ENCODE results near the gene KAT14.

Gene KAT14

DNA sequence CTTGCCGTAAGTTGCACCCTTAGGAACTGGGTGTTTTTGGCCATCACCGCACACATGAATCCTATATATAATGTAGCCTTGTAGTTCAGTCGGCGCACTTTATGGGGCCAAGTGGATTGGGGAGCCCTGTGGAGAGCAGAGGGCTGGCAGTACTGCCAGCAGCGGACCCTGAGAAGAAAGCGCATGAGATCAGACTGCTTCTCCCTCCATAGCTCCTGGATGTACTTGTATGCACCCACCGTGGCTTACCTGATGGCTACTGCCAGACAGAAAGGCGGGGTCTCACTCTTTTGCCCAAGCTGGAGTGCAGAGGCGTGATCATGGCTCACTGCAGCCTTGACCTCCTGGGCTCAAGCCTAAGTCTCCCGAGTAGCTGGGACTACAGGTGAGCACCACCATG, 47.2 kb upstream of the KAT14 start:
- TF ChIP-seq EZH2 (IDR thresholded peaks at IDR 0.05; ENCODE audit: borderline replicate concordance, low read depth, low read length, severe bottlenecking) (no peak), CTCF (IDR thresholded peaks at IDR 0.05; ENCODE audit: borderline replicate concordance, extremely low read depth, low read length, poor library complexity, severe bottlenecking) (no peak)
- Histone ChIP-seq H3K4me1 (ENCODE audit: insufficient read depth, low read length) (no peaks in the 10 kb centered on the region), H3K27me3 (ENCODE audit: insufficient read depth, low read length, poor library complexity) (peaks cover 23% of the 10 kb centered on the region), H3K4me2 (ENCODE audit: insufficient read depth, low read length) (no peak overlapping the region), H4K20me1 (ENCODE audit: insufficient read depth, low read length) (0 out of 2 replicates have a peak, but pooled peaks cover 3% of the 10 kb centered on the region), H3K9ac (ENCODE audit: low read depth, low read length) (no peak overlapping the region), H3K4me3 (ENCODE audit: low read depth in 1 of 2, low read length in 2 of 2) (no peak overlapping the region), H3K27ac (ENCODE audit: low read length) (no peak overlapping the region), H3K9me3 (ENCODE audit: insufficient read depth, low read length, severe bottlenecking) (no peaks in the 10 kb centered on the region), H3K79me2 (ENCODE audit: insufficient read depth, low read length) (no peaks in the 10 kb centered on the region), H3K36me3 (ENCODE audit: insufficient read depth, low read length) (no peaks in the 10 kb centered on the region), H2AFZ (ENCODE audit: low read depth, low read length) (no peak overlapping the region)
- ATAC-seq (ENCODE audit: insufficient read depth, low read depth) (no peak), DNase-seq (no peak)

- Histone ChIP-seq H3K36me3 (ENCODE audit: insufficient read depth, low read length) (no peaks in the 10 kb centered on the region), H2AFZ (ENCODE audit: low read depth, low read length) (no peak overlapping the region), H3K9me3 (ENCODE audit: insufficient read depth, low read length, severe bottlenecking) (no peaks in the 10 kb centered on the region), H3K4me2 (ENCODE audit: insufficient read depth, low read length) (no peak overlapping the region), H3K4me3 (ENCODE audit: low read depth in 1 of 2, low read length in 2 of 2) (no peak overlapping the region), H3K4me1 (ENCODE audit: insufficient read depth, low read length) (no peaks in the 10 kb centered on the region), H3K27me3 (ENCODE audit: insufficient read depth, low read length, poor library complexity) (peaks cover 27% of the 10 kb centered on the region), H3K27ac (ENCODE audit: low read length) (no peak overlapping the region), H3K9ac (ENCODE audit: low read depth, low read length) (no peak overlapping the region), H3K79me2 (ENCODE audit: insufficient read depth, low read length) (no peaks in the 10 kb centered on the region), H4K20me1 (ENCODE audit: insufficient read depth, low read length) (0 out of 2 replicates have a peak, but pooled peaks cover 3% of the 10 kb centered on the region)
- ATAC-seq (ENCODE audit: insufficient read depth, low read depth): no peak
- TF ChIP-seq CTCF (IDR thresholded peaks at IDR 0.05; ENCODE audit: borderline replicate concordance, extremely low read depth, low read length, poor library complexity, severe bottlenecking) (no peak), EZH2 (IDR thresholded peaks at IDR 0.05; ENCODE audit: borderline replicate concordance, low read depth, low read length, severe bottlenecking) (no peak)
- DNase-seq: no peak
Observed at GRCh38 chr20:18091623-18092022, 46.0 kb upstream of the KAT14 start.

DNA sequence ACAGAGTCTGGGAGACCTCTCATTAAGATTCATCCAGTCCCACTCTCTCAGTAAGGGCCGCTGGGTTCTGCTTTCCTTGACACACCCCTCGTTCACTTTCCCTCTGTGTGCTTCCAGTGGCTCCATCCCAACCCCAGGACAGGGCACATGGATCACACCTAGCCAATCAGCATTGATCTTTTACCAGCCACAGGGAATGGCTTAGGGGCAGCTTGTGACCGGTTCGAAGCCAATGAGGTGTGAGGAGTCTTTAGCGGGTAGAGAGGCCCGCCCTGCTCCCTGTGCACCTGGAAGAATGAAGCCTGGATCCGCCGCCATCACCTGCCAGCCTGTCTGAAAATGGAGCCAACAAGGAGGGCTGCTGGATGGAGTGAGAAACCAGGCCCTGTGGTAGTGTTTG, 44.8 kb upstream of the KAT14 start:
- H3K4me1 ChIP-seq (ENCODE audit: insufficient read depth, low read length): no peaks in the 10 kb centered on the region
- H3K79me2 ChIP-seq (ENCODE audit: insufficient read depth, low read length): no peaks in the 10 kb centered on the region
- DNase-seq: no peak
- H4K20me1 ChIP-seq (ENCODE audit: insufficient read depth, low read length): no peaks in the 10 kb centered on the region
- no peaks in the 10 kb centered on the region for H3K36me3 ChIP-seq (ENCODE audit: insufficient read depth, low read length)
- no peak overlapping the region for H3K9ac ChIP-seq (ENCODE audit: low read depth, low read length)
- H3K27ac ChIP-seq (ENCODE audit: low read length): no peak overlapping the region
- H3K9me3 ChIP-seq (ENCODE audit: insufficient read depth, low read length, severe bottlenecking): no peaks in the 10 kb centered on the region
- no peak for TF ChIP-seq EZH2 (IDR thresholded peaks at IDR 0.05; ENCODE audit: borderline replicate concordance, low read depth, low read length, severe bottlenecking)
- no peak for TF ChIP-seq CTCF (IDR thresholded peaks at IDR 0.05; ENCODE audit: borderline replicate concordance, extremely low read depth, low read length, poor library complexity, severe bottlenecking)
- H3K4me2 ChIP-seq (ENCODE audit: insufficient read depth, low read length): no peak overlapping the region
- peaks cover 27% of the 10 kb centered on the region for H3K27me3 ChIP-seq (ENCODE audit: insufficient read depth, low read length, poor library complexity)
- no peak overlapping the region for H2AFZ ChIP-seq (ENCODE audit: low read depth, low read length)
- no peak for ATAC-seq (ENCODE audit: insufficient read depth, low read depth)
- H3K4me3 ChIP-seq (ENCODE audit: low read depth in 1 of 2, low read length in 2 of 2): no peak overlapping the region

DNA sequence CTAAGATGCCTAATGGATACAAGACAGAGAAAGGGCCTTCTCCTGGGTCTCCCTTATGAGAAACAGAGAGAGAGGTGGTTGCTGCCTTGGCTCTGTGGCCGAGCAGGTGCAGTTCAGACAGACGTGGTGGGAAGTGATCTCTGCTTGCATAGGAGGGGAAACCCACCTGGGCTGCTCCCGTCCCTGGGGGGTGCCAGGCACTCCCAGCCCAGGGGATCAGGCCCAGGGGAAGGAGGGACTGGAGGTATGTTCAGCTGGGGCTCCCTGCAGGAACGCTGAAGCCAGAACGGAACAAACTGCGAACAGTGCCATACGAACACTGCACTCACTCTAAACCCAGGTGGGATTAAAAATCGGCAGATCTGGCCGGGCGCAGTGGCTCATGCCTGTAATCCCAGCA, 44.3 kb upstream of the KAT14 start:
- no peak overlapping the region for H3K4me2 ChIP-seq (ENCODE audit: insufficient read depth, low read length)
- DNase-seq: no peak
- H2AFZ ChIP-seq (ENCODE audit: low read depth, low read length): no peak overlapping the region
- H3K4me3 ChIP-seq (ENCODE audit: low read depth in 1 of 2, low read length in 2 of 2): no peak overlapping the region
- no peaks in the 10 kb centered on the region for H3K4me1 ChIP-seq (ENCODE audit: insufficient read depth, low read length)
- H3K9ac ChIP-seq (ENCODE audit: low read depth, low read length): no peak overlapping the region
- peaks cover 27% of the 10 kb centered on the region for H3K27me3 ChIP-seq (ENCODE audit: insufficient read depth, low read length, poor library complexity)
- H3K27ac ChIP-seq (ENCODE audit: low read length): no peak overlapping the region
- H3K9me3 ChIP-seq (ENCODE audit: insufficient read depth, low read length, severe bottlenecking): no peaks in the 10 kb centered on the region
- ATAC-seq (ENCODE audit: insufficient read depth, low read depth): no peak
- H3K36me3 ChIP-seq (ENCODE audit: insufficient read depth, low read length): no peaks in the 10 kb centered on the region
- TF ChIP-seq CTCF (IDR thresholded peaks at IDR 0.05; ENCODE audit: borderline replicate concordance, extremely low read depth, low read length, poor library complexity, severe bottlenecking): no peak
- H3K79me2 ChIP-seq (ENCODE audit: insufficient read depth, low read length): no peaks in the 10 kb centered on the region
- no peaks in the 10 kb centered on the region for H4K20me1 ChIP-seq (ENCODE audit: insufficient read depth, low read length)

Measured in DND-41 (cell line).